Upper lobe of right lung (tissue), 1 donor: Measurements from ENCODE around the gene ZNF616. TPM values are rescaled to one million over a fixed set of nuclear protein-coding genes. Genes with fewer than 3 reads are reported as not detected.
A peak's percentile ranks its signal among the peaks of the same experiment; 100 is the strongest.
"Not testable (repeated sequence)": the region's sequence is repeated elsewhere in the genome, so short reads cannot be mapped to it uniquely, and the experiment has no call there.

Experiments
- ATAC-seq: fragments of 200-7000 bp; cut with Tn5 transposase; one replicate; pipeline ENCODE4 v1.9.1; 2020; ENCODE audit warnings: mild to moderate bottlenecking, moderate library complexity
- DNase-seq: peaks from one replicate; pipeline ENCODE4 v3.0.0-alpha.2; 2020
- H3K27ac ChIP-seq: fragments of 200-600 bp; one replicate; pipeline ENCODE4 v1.8.0; 2022
- H3K27me3 ChIP-seq: fragments of 200-600 bp; one replicate; pipeline ENCODE4 v1.8.0; 2022; ENCODE audit warnings: mild to moderate bottlenecking
- H3K36me3 ChIP-seq: fragments of 200-600 bp; one replicate; pipeline ENCODE4 v1.8.0; 2022
- H3K4me1 ChIP-seq: fragments of 200-600 bp; one replicate; pipeline ENCODE4 v1.8.0; 2022
- H3K4me3 ChIP-seq: fragments of 200-600 bp; one replicate; pipeline ENCODE4 v1.8.0; 2022; ENCODE audit warnings: mild to moderate bottlenecking
- H3K9me3 ChIP-seq: fragments of 200-600 bp; one replicate; pipeline ENCODE4 v1.8.0; 2022
- CTCF ChIP-seq: fragments of 200-600 bp; IDR thresholded peaks from one replicate; pipeline ENCODE4 v1.8.0; 2022; ENCODE audit warnings: antibody characterized with exemption
- intact Hi-C: fragments of 100-400 bp; cut with DNase I; formaldehyde crosslinking; loops from one replicate; pipeline ENCODE4 v1.11.0; 2022
- total RNA-seq: library from RNA; stranded (reverse); fragmentation: NEBNext Ultra II Directional; extraction: Animal tissue kit (Norgen Biotek cat#: 25700); gene quantifications from one replicate; pipeline ENCODE4 v1.2.1, GENCODE V29; 2021
- donor health status: DM: no; HTN: yes; CAD: no; lungs with severe emphysema.

The ZNF616 gene
- total RNA-seq, 1 donor from 2014 or later = 9.5 TPM

- DNase-seq (no peak), ATAC-seq (no peak)
- H3K27ac ChIP-seq = no peak overlapping the region
- H3K4me3 ChIP-seq = no peak overlapping the region
- H3K4me1 ChIP-seq = no peaks in the 10 kb centered on the region
- no peaks in the 10 kb centered on the region for H3K27me3 ChIP-seq
- no peaks in the 10 kb centered on the region for H3K36me3 ChIP-seq
- intact Hi-C loops = no loop called here
- TF ChIP-seq CTCF = no peak
- H3K9me3 ChIP-seq = peaks cover 6% of the 10 kb centered on the region
Observed at GRCh38 chr19:52101866-52102562, 37.7 kb downstream of the ZNF616 start.

GRCh38 chr19:52099497-52100138, 40.1 kb downstream of the ZNF616 start:
- DNase-seq (no peak), ATAC-seq (no peak)
- TF ChIP-seq CTCF = no peak
- Histone ChIP-seq H3K36me3 (no peaks in the 10 kb centered on the region), H3K9me3 (peaks cover 7% of the 10 kb centered on the region), H3K4me1 (no peaks in the 10 kb centered on the region), H3K4me3 (no peak overlapping the region), H3K27ac (no peak overlapping the region), H3K27me3 (no peaks in the 10 kb centered on the region)
- intact Hi-C loops = no loop called here

GRCh38 chr19:52096416-52096815, 43.3 kb downstream of the ZNF616 start:
- intact Hi-C loops, H3K4me1 ChIP-seq, DNase-seq, ATAC-seq, H3K27me3 ChIP-seq, H3K9me3 ChIP-seq: not testable (repeated sequence)
- H3K27ac ChIP-seq = peak overlapping the region; percentile 91
- H3K4me3 ChIP-seq = peak overlapping the region; percentile 86
- peaks cover 15% of the 10 kb centered on the region for H3K36me3 ChIP-seq

GRCh38 chr19:52095172-52096014, 44.3 kb downstream of the ZNF616 start, which contains the start of gene ZNF841:
ZNF841 (minus strand) TSS chr19:52095765; CDS start chr19:52084801, 10,964 bp downstream.
- Histone ChIP-seq H3K27ac (peak within 1 kb of the TSS; percentile 91), H3K27me3 (no peaks in the 10 kb centered on the region), H3K9me3 (peaks cover 7% of the 10 kb centered on the region), H3K36me3 (peaks cover 15% of the 10 kb centered on the region), H3K4me1 (peaks cover 9% of the 10 kb centered on the region), H3K4me3 (peak within 1 kb of the TSS; percentile 86)
- intact Hi-C loops = no loop called here
- peak; percentile 97 for DNase-seq
- TF ChIP-seq CTCF = no peak
- peak; percentile 100 for ATAC-seq

- Histone ChIP-seq H3K36me3 (peaks cover 15% of the 10 kb centered on the region), H3K4me1 (peaks cover 9% of the 10 kb centered on the region), H3K27ac (peak overlapping the region; percentile 91), H3K4me3 (peak overlapping the region; percentile 86), H3K9me3 (peaks cover 7% of the 10 kb centered on the region), H3K27me3 (no peaks in the 10 kb centered on the region)
- no peak for TF ChIP-seq CTCF
- intact Hi-C loops = no loop called here
- ATAC-seq (no peak), DNase-seq (no peak)
Observed at GRCh38 chr19:52094526-52095130, 45.1 kb downstream of the ZNF616 start.
